Fibroblast of skin of abdomen (primary cell): ENCODE data around the gene ACOT11. TPM values are rescaled to one million over a fixed set of nuclear protein-coding genes. Genes with fewer than 3 reads are reported as not detected.
"Not testable (repeated sequence)": the region's sequence is repeated elsewhere in the genome, so short reads cannot be mapped to it uniquely, and the experiment has no call there.

ENCODE experiments used
- DNase-seq: peaks from one replicate; pipeline ENCODE4 v3.0.0-alpha.2; 2013
- polyA plus RNA-seq, 2 experiments: library from polyadenylated mRNA; unstranded; fragments of 120-200 nt; gene quantifications; one replicate each; pipeline ENCODE4 v1.2.1, GENCODE V29; 2013; ENCODE audit not compliant: insufficient read length in 2 of 2

ACOT11 gene
- polyA plus RNA-seq (2013, experiment 1 of 2; ENCODE audit: insufficient read length) = 2.0 TPM
- polyA plus RNA-seq (2013, experiment 2 of 2; ENCODE audit: insufficient read length) = 2.3 TPM

- DNase-seq = peak; percentile 50
Measured at GRCh38 chr1:54547601-54548388, at the start of gene ACOT11. Gene ACOT11 (plus strand): TSS chr1:54548228. CDS start chr1:54548310, 82 bp downstream.

GRCh38 chr1:54498383-54499096 lies 49.5 kb upstream of the ACOT11 start:
- DNase-seq = peak; percentile 75

GRCh38 chr1:54499097-54499359 lies 49.0 kb upstream of the ACOT11 start:
- DNase-seq = no peak

- peak; percentile 64 for DNase-seq
Measured at GRCh38 chr1:54499360-54500106, 48.5 kb upstream of the ACOT11 start.

- DNase-seq = no peak
Measured at GRCh38 chr1:54500107-54500431, 48.0 kb upstream of the ACOT11 start.

GRCh38 chr1:54501849-54502248 lies 46.2 kb upstream of the ACOT11 start:
- DNase-seq = no peak

GRCh38 chr1:54502342-54502741 lies 45.7 kb upstream of the ACOT11 start:
- DNase-seq = no peak

- DNase-seq = peak; percentile 36
Measured at GRCh38 chr1:54506594-54506993, 41.4 kb upstream of the ACOT11 start.

GRCh38 chr1:54507033-54507870 lies 40.8 kb upstream of the ACOT11 start:
- DNase-seq = no peak

GRCh38 chr1:54510715-54511270 lies 37.2 kb upstream of the ACOT11 start:
- no peak for DNase-seq

- DNase-seq = not testable (repeated sequence)
Measured at GRCh38 chr1:54513921-54514580, 34.0 kb upstream of the ACOT11 start.

- no peak for DNase-seq
Measured at GRCh38 chr1:54516249-54516920, 31.6 kb upstream of the ACOT11 start.

- no peak for DNase-seq
Measured at GRCh38 chr1:54517496-54517895, 30.5 kb upstream of the ACOT11 start.

GRCh38 chr1:54518489-54518888 lies 29.5 kb upstream of the ACOT11 start:
- no peak for DNase-seq

GRCh38 chr1:54519709-54520108 lies 28.3 kb upstream of the ACOT11 start:
- DNase-seq = no peak

- DNase-seq = no peak
Measured at GRCh38 chr1:54520631-54521321, 27.3 kb upstream of the ACOT11 start.

- DNase-seq = not testable (repeated sequence)
Measured at GRCh38 chr1:54526565-54526964, 21.5 kb upstream of the ACOT11 start.

- DNase-seq = no peak
Measured at GRCh38 chr1:54528613-54529012, 19.4 kb upstream of the ACOT11 start.

- DNase-seq = no peak
Measured at GRCh38 chr1:54532033-54532432, 16.0 kb upstream of the ACOT11 start.

GRCh38 chr1:54536656-54537055 lies 11.4 kb upstream of the ACOT11 start:
- not testable (repeated sequence) for DNase-seq
